GM19238 (cell line): ENCODE data around the gene PCDHGC5.
A peak's percentile ranks its signal among the peaks of the same experiment; 100 is the strongest.

Source experiments
- DNase-seq: peaks from one replicate; pipeline ENCODE4 v3.0.0; 2011; ENCODE audit warnings: low spot score; ENCODE audit not compliant: insufficient read length

Gene PCDHGC5

DNA sequence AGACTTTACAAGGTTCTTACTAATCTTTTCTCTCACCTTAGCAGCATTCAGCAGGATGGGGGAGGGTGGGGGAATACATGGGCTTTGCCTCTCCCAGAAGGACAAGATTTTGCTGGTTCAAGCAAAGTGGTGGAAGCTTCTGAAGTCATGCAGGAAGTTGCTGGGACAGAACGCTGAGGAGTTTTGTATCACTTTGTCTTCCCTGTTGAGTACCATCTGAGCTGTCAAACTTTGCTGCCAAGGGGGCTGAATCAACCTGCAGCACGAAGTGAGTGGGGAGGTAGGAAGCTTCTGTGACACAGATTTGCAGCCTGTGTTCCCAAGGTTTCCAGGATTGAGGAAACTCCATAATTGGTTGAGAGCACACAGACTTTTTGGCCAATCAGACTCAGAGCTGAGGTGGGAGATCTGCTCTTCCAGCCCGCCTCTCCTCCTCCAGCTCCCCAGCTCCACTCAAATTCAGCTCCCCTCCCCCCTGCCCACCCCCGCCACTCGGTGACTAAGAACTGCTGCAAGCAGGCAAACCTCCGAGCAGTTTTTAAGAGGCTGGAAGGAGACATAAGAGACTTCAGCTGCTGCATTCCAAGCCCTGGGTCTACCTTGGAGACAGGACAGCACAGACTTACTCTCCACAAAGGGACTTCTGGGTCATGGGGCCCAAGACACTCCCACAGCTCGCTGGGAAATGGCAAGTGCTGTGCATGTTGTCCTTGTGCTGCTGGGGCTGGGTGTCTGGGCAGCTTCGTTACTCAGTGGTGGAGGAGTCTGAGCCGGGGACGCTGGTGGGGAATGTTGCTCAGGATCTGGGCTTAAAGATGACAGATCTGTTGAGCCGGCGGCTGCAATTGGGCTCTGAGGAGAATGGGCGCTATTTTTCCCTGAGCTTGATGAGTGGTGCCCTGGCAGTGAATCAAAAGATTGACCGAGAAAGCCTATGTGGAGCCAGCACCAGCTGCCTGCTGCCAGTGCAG, at the start of gene PCDHGC5:
PCDHGC5 (plus strand) TSS at position 491 of the 971 bp plus-strand sequence; CDS start at position 651, 160 bp downstream.
- DNase-seq, result no peak

DNA sequence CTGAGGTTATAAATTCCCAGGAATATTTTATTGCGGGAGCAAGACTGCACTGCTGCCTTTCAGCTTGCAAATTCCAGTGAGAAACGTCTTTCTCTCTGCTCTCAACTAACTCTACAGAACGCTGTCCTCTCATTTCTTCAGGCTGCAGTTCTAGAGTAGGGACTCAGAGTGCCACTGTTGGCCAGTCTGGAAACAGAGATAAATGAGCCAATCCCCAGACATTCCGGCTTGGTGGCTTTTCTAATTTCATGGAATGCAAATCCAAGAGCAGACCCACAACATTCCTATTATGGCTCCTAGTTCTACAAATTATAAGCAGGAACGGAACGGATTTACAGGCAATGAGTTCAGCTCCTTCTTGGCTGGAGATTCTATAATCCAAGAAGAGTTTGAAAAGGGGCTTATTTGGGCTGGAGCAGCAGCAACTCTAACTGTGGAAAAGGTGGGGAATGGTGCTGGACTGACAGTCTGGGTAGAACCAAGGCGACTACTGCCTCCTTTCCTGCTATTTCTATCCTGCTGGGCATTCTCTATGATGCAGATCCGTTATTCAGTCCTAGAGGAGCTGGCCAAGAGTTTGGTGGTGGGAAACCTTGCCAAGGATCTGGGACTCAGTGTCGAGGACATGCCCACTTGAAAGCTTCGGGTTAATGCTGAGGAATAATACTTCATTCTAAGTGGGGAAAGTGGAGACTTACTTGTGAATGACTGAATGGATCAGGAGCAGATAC, 49.3 kb upstream of the PCDHGC5 start:
- no peak for DNase-seq

- DNase-seq, result no peak
Observed at GRCh38 chr5:141440341-141440740, 48.5 kb upstream of the PCDHGC5 start.

DNA sequence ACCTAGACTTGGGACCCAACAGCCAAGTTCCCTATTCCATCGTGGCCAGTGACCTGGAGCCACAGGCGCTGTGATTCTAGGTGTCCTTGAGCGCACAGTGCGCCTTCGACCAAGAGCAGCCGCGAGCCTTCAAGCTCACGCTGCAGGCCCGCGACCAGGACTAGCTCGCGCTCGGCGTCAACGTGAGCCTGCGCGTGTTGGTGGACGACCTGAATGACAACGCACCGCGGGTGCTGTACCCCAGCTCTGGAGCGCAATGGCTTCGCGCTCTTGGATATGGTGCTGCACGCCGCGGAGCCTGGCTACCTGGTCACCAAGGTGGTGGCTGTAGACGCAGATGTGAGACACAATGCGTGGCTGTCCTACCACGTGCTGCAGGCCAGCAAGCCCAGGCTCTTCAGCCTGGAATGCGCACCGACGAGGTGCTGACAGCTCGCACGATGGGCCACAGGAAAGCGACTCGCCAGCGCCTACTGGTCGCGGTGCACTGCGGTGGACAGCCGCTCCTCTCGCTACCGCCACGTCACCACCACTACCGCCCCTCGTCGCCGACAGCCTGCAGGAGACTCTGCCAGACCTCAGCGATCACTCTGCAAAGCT, 47.2 kb upstream of the PCDHGC5 start:
- DNase-seq, result no peak

- DNase-seq, result no peak
Observed at GRCh38 chr5:141465351-141465750, 23.5 kb upstream of the PCDHGC5 start.

- DNase-seq, result peak; percentile 61
Observed at GRCh38 chr5:141475625-141476131, 13.2 kb upstream of the PCDHGC5 start, which contains the start of gene PCDHGC3. Gene PCDHGC3 (plus strand): TSS chr5:141475966. CDS start chr5:141476117, 151 bp downstream.

- no peak for DNase-seq
Observed at GRCh38 chr5:141476132-141476911, 12.6 kb upstream of the PCDHGC5 start.

GRCh38 chr5:141477044-141477575, 11.8 kb upstream of the PCDHGC5 start:
- no peak for DNase-seq

DNA sequence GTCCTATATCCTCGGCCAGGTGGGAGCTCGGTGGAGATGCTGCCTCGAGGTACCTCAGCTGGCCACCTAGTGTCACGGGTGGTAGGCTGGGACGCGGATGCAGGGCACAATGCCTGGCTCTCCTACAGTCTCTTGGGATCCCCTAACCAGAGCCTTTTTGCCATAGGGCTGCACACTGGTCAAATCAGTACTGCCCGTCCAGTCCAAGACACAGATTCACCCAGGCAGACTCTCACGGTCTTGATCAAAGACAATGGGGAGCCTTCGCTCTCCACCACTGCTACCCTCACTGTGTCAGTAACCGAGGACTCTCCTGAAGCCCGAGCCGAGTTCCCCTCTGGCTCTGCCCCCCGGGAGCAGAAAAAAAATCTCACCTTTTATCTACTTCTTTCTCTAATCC, 11.1 kb upstream of the PCDHGC5 start:
- no peak for DNase-seq

DNA sequence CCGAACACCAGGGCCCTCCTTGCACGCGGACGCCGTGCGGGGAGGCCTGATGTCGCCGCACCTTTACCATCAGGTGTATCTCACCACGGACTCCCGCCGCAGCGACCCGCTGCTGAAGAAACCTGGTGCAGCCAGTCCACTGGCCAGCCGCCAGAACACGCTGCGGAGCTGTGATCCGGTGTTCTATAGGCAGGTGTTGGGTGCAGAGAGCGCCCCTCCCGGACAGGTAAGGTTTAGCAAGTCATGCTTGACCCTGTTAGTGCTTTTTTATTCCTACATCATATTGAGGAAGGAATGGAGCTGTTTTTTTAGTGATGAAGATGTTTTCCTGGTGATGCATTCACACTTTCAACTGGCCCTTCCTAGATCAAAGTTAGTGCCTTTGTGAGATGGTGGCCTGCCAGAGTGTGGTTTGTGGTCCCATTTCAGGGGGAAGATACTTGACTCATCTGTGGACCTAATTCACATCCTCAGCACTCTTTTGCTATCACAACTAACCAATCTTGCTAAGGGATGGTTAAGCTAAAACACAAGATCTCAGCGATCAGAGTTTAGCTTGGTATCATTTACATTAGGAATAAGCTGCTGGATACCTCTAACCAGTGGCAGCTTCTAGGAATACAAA, 10.4 kb upstream of the PCDHGC5 start:
- DNase-seq, result no peak

DNA sequence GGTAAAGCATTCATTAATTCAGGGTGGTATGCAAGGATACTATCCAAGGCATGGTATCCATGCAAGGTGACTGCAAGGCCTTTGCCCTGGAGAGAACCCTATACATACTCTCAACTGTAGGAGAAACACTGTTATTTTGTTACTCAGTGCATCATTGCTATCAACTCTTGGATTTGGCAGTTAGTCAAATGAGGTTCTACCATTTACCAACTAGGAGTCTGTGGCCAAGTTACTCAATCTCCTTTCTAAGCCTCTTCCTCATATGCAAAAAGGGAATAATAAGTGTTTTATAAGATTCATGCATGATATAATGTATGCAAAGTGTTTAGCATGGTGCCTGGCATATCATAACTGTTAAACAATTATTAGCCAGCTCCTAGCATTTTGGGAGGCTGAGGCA, 9.1 kb upstream of the PCDHGC5 start:
- DNase-seq, result no peak

GRCh38 chr5:141483902-141484301, 5.0 kb upstream of the PCDHGC5 start:
- no peak for DNase-seq

- no peak for DNase-seq
Observed at GRCh38 chr5:141484310-141484640, 4.6 kb upstream of the PCDHGC5 start.

- DNase-seq, result no peak
Observed at GRCh38 chr5:141484641-141485311, 4.1 kb upstream of the PCDHGC5 start, which contains the start of gene PCDHGC4. Gene PCDHGC4 (plus strand): TSS chr5:141485030. CDS start chr5:141485174, 144 bp downstream.

GRCh38 chr5:141485321-141486055, 3.4 kb upstream of the PCDHGC5 start:
- DNase-seq, result no peak

DNA sequence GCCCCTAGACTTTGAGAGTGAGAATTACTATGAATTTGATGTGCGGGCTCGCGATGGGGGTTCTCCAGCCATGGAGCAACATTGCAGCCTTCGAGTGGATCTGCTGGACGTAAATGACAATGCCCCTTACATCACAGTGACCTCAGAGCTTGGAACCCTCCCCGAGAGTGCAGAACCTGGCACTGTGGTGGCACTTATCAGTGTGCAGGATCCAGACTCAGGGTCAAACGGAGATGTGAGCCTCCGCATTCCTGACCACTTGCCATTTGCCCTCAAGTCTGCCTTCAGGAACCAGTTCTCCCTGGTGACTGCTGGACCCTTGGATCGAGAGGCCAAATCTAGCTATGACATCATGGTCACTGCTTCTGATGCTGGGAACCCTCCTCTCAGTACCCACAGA, 2.8 kb upstream of the PCDHGC5 start:
- DNase-seq, result no peak

- DNase-seq, result no peak
Observed at GRCh38 chr5:141487131-141487530, 1.8 kb upstream of the PCDHGC5 start.

GRCh38 chr5:141489841-141490240, 960 bp downstream of the PCDHGC5 start:
- no peak for DNase-seq

- no peak for DNase-seq
Observed at GRCh38 chr5:141490271-141490670, 1.4 kb downstream of the PCDHGC5 start.
